HG02763 (cell line): ENCODE data around the gene NAGS.
"Not testable (repeated sequence)": the region's sequence is repeated elsewhere in the genome, so short reads cannot be mapped to it uniquely, and the experiment has no call there.

Experiments used
- ATAC-seq: cut with Tn5 transposase; IDR thresholded peaks from one replicate; pipeline ENCODE4 v1.9.1; 2021; ENCODE audit warnings: mild to moderate bottlenecking, moderate library complexity; ENCODE audit not compliant: unreplicated experiment

Gene NAGS

DNA sequence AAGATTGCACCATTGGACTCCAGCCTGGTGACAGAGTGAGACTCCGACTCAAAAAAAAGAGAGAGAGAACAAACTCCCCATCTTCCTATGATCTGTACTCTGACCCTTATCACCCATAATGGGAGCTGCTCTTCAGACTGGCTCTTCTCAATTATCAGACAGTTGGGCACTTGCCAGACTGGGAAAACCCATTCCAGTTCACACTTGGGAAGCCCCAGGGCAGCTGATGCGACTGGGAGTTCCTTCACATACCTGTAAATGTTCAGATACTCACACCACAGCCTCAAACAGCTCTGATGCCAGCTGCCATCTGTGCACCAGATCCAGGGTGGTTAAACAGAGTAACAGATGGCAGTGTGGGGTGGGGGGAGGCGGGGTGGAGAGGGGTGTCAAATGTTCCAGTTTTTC, 34.2 kb downstream of the NAGS start:
- no peak for ATAC-seq

- no peak for ATAC-seq
These were observed 35.6 kb downstream of the NAGS start for GRCh38 chr17:44039829-44040635.

GRCh38 chr17:44043272-44043696, 38.9 kb downstream of the NAGS start:
- no peak for ATAC-seq

DNA sequence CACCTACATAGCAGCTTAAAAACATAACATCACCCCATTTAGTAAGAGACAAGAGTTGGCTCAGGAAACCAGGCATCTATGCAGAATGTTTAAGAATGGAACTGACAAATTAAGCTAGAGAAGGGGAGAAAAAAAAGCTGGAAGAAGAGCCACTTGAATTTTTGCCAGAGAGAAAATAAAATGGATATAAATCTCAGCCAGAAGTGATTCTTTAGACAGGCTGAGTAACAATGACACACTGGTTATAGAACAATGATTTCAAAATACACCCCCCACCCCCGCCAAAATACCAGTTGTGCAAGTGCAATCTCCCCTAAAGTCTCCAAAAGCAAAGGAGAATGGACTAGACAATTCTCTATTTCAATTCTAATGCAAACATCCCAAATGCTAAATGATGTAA, 39.6 kb downstream of the NAGS start:
- no peak for ATAC-seq

DNA sequence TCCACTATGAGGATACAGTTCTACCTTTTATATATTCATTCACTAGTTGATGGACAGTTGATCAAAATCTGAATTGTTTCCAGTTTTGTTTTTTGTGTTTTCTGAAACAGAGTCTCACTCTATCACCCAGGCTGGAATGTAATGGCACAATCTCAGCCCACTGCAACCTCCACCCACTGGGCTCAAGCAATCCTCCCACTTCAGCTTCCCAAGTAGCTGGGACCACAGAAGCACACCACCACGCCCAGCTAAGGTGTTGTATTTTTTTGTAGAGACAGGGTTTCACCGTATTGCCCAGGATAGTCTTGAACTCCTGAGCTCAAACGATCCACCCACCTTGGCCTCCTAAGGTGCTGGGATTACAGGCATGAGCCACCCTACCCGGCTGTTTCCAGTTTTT, 41.1 kb downstream of the NAGS start:
- ATAC-seq, result no peak

DNA sequence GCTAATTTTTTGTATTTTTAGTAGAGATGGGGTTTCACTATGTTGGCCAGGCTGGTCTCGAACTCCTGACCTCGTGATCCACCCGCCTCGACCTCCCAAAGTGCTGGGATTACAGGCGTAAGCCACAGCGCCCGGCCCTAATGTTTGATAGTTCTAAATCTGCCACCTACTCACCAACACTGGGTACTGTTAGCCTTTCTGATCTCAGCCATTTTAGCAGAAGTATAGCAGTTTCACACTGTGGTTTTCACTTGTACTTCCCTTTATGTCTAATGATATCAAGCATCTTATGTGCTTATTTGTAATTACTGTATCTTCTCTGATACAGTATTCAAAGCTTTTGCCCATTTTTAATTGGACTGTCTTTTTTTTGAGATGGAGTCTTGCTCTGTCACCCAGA, 42.5 kb downstream of the NAGS start:
- not testable (repeated sequence) for ATAC-seq

- ATAC-seq, result no peak
These were observed 45.1 kb downstream of the NAGS start for GRCh38 chr17:44049294-44050060.

DNA sequence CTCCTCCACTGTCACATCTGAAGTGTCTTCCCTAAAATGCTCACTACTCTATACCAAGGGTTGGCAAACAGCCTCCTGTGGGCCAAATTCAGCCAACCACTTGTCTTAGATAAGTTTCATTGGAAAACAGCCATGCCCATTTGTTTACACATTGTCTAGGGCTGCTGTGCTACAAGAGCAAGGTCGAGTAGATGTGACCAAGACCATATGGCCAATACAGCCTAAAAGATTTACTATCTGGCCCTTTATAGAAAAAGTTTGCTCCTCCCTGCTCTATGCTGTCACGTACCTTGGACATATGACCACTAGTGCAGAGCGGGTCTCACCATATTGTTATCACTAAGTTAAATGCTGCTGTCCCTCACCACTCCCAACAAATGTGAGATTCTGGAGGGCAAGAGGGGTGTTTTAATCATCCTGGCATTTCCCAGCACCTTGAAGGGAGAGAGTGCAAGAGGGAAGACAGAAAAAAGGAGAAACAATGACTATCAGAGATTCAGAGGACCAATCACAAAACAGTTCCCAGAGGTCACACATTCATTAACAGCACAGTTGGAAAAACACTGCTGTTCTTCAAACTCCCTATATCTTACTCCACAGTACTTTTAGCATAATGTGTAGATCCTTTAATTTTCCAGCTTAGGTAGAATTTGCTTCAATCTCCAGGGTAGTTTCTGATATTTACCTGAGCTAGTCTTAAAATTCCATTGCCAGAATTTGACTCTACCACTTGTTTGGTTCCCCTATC, 48.9 kb downstream of the NAGS start:
- no peak for ATAC-seq
